WTC11 (cell line): ENCODE data around the gene ANKRD18A.
"Not testable (repeated sequence)": the region's sequence is repeated elsewhere in the genome, so short reads cannot be mapped to it uniquely, and the experiment has no call there.

Experiments used
- ZBTB21 ChIP-seq: sonication (generic); formaldehyde crosslinking; IDR thresholded peaks from 2 replicates; pipeline ENCODE4 v1.8.1; 2023; ENCODE audit warnings: mild to moderate bottlenecking, missing genetic modification reagents, borderline replicate concordance
- ZNF263 ChIP-seq: sonication (generic); formaldehyde crosslinking; IDR thresholded peaks from 2 replicates; pipeline ENCODE4 v1.8.1; 2022; ENCODE audit warnings: low read depth, mild to moderate bottlenecking, moderate library complexity, missing genetic modification reagents
- TF ChIP-seq, protein P1 (sequence below): fragments of 200-600 bp; IDR thresholded peaks from 2 replicates; pipeline ENCODE4 v1.8.0; 2022; ENCODE audit warnings: antibody characterized with exemption
- TF ChIP-seq, protein P2 (sequence below): sonication (generic); formaldehyde crosslinking; IDR thresholded peaks from 2 replicates; pipeline ENCODE4 v1.8.0; 2022; ENCODE audit warnings: missing genetic modification reagents

DNA sequence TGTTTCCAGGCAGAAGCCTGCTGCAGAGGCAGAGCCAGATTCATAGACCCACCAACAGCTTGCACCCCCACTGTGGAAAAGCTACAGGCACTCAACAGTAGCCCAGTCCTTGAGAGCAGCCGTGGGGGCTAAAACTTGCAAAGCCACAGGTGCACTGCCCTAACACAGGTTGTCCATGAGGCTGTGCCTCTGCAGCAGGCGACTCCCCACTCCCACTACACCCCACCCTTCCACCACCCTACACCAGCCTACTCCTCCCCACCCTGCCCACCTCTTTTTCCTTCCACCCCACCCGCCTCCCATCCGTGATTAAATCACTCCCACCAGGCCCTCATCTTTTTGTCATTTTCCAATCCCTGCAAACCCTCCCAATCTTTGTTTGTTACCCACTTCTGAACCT lies 55.2 kb downstream of the ANKRD18A start:
- TF ChIP-seq, protein P1, sequence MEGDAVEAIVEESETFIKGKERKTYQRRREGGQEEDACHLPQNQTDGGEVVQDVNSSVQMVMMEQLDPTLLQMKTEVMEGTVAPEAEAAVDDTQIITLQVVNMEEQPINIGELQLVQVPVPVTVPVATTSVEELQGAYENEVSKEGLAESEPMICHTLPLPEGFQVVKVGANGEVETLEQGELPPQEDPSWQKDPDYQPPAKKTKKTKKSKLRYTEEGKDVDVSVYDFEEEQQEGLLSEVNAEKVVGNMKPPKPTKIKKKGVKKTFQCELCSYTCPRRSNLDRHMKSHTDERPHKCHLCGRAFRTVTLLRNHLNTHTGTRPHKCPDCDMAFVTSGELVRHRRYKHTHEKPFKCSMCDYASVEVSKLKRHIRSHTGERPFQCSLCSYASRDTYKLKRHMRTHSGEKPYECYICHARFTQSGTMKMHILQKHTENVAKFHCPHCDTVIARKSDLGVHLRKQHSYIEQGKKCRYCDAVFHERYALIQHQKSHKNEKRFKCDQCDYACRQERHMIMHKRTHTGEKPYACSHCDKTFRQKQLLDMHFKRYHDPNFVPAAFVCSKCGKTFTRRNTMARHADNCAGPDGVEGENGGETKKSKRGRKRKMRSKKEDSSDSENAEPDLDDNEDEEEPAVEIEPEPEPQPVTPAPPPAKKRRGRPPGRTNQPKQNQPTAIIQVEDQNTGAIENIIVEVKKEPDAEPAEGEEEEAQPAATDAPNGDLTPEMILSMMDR: not testable (repeated sequence)
- TF ChIP-seq, protein P2, sequence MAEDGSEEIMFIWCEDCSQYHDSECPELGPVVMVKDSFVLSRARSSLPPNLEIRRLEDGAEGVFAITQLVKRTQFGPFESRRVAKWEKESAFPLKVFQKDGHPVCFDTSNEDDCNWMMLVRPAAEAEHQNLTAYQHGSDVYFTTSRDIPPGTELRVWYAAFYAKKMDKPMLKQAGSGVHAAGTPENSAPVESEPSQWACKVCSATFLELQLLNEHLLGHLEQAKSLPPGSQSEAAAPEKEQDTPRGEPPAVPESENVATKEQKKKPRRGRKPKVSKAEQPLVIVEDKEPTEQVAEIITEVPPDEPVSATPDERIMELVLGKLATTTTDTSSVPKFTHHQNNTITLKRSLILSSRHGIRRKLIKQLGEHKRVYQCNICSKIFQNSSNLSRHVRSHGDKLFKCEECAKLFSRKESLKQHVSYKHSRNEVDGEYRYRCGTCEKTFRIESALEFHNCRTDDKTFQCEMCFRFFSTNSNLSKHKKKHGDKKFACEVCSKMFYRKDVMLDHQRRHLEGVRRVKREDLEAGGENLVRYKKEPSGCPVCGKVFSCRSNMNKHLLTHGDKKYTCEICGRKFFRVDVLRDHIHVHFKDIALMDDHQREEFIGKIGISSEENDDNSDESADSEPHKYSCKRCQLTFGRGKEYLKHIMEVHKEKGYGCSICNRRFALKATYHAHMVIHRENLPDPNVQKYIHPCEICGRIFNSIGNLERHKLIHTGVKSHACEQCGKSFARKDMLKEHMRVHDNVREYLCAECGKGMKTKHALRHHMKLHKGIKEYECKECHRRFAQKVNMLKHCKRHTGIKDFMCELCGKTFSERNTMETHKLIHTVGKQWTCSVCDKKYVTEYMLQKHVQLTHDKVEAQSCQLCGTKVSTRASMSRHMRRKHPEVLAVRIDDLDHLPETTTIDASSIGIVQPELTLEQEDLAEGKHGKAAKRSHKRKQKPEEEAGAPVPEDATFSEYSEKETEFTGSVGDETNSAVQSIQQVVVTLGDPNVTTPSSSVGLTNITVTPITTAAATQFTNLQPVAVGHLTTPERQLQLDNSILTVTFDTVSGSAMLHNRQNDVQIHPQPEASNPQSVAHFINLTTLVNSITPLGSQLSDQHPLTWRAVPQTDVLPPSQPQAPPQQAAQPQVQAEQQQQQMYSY: not testable (repeated sequence)
- not testable (repeated sequence) for TF ChIP-seq ZNF263, ZBTB21 (CRISPR knock-in tag)
